Measurements from ENCODE around the gene ZNF782. TPM values are rescaled to one million over a fixed set of nuclear protein-coding genes. Genes with fewer than 3 reads are reported as not detected.

Gene ZNF782
- 0.87 and 1.5 TPM in 2 replicates for total RNA-seq

GRCh38 chr9:96853781-96854650, at the start of gene ZNF782:
TSS of gene ZNF782 (minus strand) at chr9:96854514. CDS start at chr9:96851961, 2,553 bp downstream.

Other genes starting within 250 kb of the ZNF782 start
- 8.0 and 8.9 TPM in 2 replicates for gene CDC14B, start 234.7 kb downstream of the ZNF782 start, total RNA-seq
- 10.9 and 12.0 TPM in 2 replicates for gene PRXL2C, start 199.2 kb downstream of the ZNF782 start, total RNA-seq
- gene ZNF510, start 76.4 kb downstream of the ZNF782 start, total RNA-seq, result 8.5 and 9.4 TPM in 2 replicates
- not detected in 2 replicates for gene NUTM2G, start 74.3 kb upstream of the ZNF782 start, total RNA-seq
- gene CTSV, start 184.6 kb upstream of the ZNF782 start, total RNA-seq, result not detected in 2 replicates

Data from cardiac ventricle fibroblast (primary cell).